NCI-H2196 (cell line): ENCODE results near the gene SLC35F3.
A peak's percentile ranks its signal among the peaks of the same experiment; 100 is the strongest.
"Not testable (repeated sequence)": the region's sequence is repeated elsewhere in the genome, so short reads cannot be mapped to it uniquely, and the experiment has no call there.

Experiments used
- DNase-seq: peaks from one replicate; lab custom pipeline; 2025; ENCODE audit not compliant: unreplicated experiment; lab: John Stamatoyannopoulos, UW

SLC35F3 gene

DNA sequence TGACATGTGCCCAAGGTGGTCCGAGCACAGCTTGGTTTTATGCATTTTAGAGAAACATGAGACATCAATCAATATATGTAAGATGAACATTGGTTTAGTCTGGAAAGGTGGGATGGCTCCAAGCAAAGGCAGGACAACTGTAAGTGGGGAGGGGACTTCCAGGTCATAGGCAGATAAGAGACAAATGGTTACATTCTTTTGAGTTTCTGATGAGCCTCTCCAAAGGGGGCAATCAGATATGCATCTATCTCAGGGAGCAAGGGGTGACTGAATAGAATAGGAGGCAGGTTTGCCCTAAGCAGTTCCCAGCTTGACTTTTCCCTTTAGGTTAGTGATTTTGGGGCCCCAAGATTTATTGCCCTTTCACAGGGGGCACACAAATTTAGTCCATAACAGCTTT, 374.5 kb downstream of the SLC35F3 start:
- no peak for DNase-seq

DNA sequence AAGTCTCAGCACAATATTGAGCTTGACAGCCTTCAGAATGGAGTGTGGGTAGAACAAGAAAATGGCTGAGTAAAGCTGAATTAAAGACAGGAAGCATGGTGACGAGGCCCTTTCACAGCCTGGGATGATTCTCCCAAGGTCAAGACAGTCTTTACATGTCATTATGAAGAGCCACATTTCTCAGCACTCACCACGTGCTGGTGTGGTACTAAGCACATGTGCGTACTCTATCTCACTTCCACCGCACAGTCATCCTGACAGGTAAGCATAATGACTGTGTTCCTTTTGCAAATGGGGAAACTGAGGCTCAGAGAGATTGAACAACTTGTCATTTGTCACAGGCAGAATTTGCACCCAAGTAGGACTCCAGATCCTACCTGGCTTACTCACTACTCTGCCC, 376.0 kb downstream of the SLC35F3 start:
- DNase-seq, result no peak

DNA sequence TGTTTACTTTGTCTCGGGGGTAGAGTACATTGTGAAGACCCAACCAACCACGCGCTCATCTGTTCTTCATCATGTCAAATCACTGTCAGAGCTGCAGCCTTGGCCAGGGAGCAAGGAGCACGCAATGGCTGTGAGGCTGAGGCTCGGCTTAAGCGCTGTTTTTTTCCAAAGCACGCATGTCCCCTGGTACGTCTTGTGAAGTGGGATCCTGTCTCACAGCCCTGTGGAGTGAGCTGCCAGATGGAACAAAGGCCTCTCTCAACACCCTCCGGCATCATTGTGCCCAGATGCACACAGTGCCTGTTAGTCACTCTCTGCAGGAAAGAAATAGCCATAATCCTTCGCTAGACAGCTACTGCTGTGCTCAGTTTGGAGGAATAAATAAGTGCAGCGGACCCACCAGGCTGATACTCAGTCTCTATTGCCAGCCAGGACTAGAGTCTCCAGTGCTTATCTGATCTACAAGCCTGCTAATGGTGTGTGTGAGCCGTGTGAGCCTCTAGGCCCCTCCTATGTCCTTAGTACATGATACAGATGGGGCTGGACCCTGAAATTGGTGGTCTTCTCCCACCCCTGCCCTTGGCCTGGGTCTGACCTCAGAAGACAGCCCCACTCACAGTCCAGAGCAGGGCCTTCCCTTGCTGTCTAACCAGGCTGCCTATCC, 377.5 kb downstream of the SLC35F3 start:
- no peak for DNase-seq

DNA sequence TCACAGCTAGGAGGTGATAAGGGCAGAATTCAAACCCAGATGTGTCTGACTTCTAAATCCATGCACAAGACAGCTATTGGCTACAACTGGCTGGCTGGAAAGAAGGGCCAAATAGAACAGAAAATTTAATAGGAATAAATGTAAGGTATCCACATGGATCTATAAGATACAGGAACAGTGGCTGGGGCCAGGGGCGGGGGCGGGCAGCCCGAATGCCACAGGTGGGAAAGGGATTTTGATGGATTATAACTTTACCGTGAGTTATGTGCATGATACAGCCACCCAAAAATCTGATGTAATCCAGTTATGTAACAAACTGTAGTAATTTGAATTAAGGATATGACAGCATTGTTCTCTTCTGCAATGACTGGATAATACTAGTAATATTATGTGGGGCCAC, 381.7 kb downstream of the SLC35F3 start:
- DNase-seq, result no peak

DNA sequence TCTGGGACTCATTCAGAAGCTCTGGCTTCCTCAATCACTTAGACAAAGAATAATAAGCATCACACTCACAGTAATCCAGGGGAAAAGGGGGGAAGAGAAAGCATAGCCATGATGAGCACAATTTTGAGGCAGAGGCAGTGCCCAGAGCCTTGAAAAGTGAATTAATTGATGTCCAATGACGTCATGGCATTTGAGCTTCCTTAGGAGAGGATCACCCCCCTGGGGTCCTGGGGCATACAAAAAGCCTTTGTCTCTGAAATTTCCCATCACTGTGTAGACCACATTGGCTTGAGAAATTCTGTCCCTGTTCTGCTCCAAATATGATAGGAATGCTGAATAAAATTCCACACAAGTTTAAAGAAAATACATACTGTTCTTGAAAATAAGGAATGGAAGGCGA, 384.5 kb downstream of the SLC35F3 start:
- no peak for DNase-seq

DNA sequence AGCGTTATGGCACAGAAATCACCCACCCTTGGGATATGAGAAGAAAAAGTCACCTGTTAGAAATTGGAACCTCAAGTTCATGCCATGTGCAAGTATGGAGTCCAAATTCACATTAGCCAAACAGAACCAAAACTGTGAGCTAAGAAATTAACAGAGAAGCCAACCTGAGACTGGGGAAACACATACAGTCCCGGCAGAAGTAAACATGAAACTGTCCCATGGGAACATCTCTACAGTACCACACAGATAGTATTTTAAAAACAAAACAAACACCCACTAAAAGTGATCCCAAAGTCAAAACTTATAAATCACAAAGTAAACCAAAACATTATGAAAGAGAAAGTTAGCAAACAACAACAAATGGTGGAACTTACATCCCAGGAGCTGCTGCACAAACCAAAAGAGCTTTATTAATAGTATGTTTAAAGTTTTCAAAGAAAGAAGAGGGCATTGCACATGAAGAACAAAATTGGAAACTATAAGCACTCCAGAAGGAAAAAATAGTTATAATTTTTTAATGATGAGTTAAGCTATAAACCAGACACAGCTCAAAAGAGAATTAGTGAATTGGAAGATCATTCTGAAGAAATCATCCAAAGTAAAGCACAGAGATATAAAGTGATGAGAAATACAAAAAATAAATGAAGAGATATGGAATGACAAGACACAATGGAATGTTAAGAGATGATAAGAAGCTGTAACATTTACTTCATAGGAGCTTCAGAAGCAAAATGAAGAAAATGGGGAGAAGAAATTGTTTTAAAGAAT, 385.2 kb downstream of the SLC35F3 start:
- no peak for DNase-seq

DNA sequence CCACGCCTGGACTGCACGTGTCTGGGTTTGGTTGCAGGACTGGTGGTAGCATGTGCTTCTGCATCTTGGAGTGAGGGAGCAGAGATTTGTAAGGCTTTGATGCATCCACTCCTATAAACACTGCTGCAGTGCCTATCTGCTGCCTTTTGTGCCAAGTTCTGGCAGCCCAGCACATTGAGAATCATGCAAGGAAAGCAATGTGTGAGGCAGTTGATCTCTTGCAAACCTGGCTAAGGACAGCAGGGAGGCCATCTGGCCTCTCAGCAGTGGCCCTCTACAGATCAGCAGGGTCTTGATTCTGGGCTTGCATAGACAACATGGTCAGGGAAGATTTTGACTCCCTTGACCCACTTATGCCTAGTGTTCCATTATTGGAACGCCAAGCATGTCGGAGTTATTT, 387.5 kb downstream of the SLC35F3 start:
- DNase-seq, result no peak

DNA sequence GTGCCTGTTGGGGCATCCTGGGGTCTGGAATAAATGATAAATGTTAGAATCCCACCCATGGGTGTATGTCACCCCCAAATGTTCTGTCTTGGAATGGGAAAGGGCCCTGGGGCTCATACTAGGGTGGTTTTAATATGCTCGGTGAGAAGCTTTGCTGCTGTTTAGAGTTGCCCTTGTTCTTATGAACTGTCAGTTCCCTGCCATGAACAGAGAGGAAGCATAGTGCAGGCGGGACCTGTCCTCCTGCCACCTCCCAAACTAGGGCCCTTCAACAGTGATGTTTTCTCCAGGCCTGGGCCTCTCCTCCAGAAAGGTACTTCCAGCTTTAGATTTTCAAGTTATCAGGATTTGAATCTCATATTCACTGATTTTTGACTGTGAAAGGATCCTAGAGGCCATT, 388.1 kb downstream of the SLC35F3 start:
- no peak for DNase-seq

DNA sequence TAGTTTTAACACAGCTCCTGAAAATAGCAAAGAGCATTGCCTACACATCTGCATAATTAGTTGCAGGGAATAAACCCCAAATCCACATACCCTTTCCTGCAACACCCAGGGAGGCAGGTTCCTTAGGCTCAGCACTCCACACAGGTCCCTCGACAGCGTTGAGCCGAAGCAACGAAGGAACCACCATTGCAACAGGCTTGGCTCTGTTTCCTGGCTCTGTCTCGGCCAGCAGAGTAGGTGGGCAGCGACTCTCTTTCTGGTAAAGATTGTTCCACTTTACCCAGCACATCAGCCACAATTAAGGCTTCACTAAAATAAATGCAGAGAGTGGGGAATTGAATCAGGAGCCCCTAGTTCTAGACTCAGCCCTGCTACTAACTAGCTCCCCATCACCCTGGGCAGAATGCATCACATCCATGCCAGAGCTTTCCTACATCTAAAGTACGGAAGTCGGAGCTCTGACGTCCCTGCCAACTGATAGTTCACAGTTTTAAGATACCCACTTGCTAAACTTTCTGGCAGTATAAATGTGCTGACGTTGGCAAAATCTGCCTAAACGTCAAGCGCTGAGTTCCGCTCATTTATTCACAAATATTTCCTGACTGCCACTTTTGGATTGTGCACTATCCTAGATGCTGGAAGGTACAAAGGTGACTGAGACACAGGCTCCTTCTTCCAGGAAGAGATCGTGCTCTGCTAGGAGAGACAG, 389.8 kb downstream of the SLC35F3 start:
- DNase-seq, result no peak

DNA sequence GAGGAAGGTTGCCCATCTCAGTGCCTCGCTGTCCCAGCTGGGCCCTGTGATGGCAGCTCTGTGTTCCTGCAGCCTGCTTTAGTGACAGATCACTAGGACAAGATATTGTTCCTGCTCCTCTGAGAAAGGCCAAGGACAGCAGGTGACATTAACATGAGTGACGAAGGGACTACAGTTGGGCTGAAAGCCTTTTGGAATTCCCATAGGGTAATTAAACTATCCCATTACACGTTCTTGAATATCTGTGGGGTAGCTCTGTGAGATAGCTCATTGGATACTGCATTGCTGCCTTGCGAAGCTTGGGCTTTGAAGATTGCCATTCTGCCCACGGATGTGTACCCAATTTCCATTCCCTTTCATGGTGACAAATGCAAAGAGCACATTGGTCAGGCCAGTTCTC, 390.6 kb downstream of the SLC35F3 start:
- DNase-seq, result no peak

DNA sequence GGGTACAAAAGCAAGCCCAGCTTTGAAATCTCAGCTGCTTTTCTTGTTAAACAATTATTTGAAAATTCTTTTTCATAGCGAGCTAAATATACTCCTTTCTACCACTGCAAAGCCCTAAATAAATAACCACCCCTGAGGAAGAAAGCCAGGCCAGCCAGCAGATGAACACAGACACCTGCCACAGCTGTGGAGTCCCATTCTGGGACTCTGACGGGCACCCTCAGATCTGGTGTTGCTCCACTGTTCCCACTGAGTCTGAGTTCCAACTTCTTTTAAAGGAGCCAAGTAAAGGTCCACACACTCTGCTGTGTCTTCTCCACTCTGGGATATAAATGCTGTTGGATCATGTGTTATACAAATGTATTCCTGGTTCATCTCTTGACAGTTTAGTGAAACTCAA, 391.1 kb downstream of the SLC35F3 start:
- no peak for DNase-seq

DNA sequence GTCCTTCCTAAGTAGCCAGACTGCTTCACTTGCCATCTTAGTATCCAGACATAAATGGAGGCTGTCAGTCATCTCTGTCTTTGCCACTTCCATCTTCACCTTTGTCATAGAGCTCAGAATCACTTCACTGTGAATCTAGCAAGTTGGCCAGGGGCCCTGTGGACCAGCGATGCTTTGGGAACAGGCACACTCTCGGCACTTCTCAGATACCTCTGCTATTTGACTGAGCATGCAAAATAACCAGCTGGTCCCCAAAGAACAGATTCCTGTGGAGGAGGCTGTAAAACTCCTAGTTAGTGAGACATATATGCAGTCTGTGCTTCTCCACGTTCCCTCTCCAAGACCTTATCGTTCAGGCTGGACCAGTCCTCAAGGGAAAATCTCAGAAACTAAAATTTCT, 392.0 kb downstream of the SLC35F3 start:
- DNase-seq, result no peak

DNA sequence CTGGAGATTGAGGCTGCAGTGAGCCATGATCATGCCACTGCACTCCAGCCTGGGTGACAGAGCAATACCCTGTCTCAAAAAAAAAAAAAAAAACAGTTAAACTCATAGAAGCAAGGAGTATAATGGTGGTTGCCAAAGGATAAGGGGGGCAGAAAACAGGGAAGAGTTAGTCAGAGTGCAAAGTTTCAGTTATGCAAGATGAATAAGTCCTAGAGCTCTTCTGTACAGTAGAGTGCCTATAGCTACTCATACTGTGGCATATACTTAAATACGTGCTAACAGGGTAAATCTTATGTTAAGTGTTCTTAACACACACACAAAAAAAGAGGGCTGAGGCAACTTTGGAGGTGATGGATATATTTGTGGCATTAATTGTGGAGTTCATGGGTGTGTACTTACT, 393.2 kb downstream of the SLC35F3 start:
- DNase-seq, result no peak

DNA sequence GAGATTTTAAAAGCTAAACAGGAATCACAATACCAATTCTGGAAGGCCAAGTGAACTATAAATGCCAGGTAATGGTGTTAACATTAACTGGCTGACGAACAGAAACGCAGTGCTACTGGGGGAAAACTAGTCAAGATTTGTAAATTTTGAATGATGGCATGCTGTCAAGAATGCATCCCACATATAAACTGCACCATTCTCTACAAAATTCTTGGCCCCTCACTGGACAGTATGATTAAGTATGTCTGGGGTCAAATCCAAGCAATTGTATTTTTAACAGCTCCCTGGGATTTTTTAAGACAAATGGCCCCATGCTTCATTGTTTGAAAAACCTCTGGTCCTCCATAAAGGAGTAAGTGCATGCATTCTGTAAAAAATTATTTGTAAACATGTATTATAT, 395.6 kb downstream of the SLC35F3 start:
- DNase-seq, result no peak

DNA sequence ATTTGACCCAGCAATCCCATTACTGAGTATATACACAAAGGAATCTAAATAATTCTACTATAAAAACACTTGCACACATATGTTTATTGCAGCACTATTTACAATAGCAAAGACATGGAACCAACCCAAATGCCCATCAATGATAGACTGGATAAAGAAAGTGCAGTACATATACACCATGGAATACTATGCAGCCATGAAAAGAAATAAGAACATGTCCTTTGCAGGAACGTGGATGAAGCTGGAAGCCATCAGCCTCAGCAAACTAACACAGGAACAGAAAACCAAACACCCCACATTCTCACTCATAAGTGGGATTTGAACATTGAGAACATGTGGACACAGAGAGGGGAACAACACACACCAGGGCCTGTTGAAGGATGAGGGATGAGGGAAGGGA, 397.2 kb downstream of the SLC35F3 start:
- not testable (repeated sequence) for DNase-seq

DNA sequence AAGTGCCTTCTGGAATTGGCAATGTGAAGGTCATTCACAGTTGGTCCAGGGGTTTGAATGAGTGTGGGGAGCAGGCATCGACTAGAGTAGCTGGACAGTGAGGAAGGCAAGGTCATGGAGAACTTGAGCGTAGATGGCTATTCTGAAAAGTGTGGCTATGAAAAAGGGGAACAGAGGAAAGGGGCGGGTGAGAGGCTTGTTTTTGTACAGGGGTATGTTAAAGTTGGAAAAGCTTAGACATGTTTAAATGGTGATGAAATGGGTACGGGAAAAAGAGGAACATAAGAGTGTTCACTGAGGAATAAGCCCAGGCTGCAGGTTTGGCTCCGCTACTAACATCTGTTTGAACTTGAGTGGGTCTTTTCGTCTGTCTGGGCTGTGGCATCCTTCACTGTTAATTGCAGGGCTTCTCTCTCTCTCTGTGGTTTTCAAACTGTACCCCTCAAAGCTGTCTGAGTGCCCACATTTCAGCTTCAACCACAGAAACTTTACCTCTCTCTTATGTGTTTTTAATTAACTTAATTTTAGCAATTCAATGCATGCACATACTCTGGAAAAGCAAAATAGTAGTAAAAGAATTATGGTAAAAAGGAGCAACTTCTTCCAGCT, 398.0 kb downstream of the SLC35F3 start:
- no peak for DNase-seq

DNA sequence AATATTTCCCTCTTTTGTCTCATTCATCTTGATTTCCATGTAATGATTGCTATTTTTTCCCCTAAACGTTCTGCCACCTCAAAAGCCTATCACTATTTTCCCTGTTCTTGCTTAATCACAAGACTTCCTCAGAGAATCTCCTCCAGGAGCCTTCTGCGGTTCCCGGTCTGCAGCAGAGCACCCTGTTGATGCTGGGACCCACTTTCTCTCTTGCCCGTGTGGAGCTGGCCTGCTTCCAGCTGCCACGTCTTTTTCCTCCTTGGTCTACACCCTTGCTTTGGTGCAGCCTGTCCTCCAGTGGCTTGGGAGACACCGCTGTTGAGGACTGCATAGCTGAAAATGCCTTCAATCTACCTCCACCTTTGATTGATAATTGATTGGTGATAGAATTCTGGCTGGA, 398.8 kb downstream of the SLC35F3 start:
- no peak for DNase-seq

DNA sequence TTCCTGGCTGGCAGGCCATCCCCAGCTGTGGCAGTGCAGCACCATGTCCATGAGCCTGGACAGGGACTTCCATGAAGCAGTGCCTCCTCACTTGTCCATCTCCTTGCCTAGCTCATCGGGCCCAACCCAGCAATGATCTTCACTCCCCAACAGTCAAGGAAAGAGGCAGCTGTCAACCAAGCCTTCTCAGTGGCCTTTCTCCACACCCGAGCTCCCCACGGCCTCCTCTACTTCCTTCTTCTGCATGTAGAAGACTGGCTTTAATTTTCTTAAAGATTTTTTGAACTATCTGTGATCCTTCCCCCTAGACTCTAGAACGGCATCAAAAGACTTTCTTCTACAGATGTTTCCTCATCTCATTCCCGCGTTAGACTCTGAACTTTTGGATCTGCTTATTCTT, 403.2 kb downstream of the SLC35F3 start:
- no peak for DNase-seq

DNA sequence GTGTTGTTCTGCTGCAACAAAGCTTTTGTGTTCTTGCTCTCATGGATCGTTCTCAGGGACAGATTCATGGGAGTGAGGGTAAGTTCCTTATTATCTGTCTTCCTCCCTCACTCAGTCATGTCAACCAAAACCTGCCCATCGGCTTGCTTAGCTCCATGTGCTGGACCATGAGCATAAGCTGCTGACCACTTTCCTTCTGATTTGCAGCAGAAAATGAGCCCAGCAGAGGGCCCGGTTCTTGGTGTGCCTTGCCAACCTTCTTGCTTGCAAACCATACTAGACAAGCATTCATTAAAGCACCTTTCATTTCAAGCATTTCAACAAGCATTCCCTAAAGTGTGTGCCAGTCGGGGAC, 404.7 kb downstream of the SLC35F3 start:
- peak; percentile 29 for DNase-seq

DNA sequence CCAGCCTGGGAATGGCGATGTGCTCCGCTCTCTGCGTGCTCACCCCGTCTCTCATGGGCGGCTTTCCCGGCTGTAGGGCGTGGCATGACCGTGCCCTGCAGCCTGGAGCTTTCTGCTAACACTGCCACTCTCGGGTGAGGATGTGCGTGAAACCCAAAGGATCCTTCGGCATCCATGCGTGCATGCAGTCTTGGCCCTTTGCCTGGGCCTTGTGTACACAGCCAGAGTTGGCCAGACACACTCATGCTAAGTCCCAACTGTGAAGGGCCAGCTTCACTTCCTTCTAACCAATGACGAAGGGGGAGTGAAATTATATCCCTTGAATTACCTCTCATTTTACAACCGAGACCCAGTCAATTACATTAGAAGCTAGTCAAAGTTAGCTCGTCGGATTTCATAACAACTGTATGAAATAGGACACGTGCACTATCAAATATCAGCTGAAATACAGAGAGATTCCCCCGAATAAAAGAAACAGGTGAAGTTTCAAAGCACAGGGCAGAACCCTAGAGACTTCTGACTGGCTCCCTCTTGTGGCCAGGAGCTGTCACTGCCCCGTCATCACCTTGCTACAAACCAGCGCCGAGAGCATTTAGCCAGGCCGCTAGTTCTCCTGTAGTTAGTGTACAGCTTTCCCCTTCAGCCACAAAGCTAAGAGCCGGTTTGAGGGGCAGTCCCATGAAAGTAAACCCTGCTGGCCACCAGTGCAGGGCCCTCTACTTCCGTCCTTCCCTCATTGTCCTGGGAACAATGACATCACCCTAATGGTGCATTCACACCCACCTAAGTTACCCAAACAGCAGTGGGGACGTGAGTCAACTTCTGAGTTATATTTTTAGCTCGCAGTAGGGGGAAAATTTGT, 405.4 kb downstream of the SLC35F3 start:
- DNase-seq, result peak; percentile 71

DNA sequence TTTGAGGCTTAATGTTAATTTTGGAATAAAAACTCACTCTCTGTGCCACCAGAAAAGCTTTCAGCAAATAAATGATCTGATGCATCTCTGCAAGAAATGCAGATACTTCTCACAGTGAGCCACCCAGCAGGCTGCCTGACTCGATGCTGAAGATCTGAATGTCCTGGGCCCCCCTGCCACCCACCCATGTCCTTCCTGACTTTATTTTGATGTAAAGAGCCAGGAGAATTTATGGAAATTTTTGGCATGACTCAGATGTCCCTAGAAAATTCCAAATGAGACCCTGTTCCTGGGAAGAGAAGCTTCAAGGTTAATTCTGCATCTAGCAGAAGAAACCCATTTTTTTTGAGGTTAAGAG, 406.0 kb downstream of the SLC35F3 start:
- no peak for DNase-seq
